Astrocyte (in vitro differentiated cells and primary cell): ENCODE data around the gene C4orf51. TPM values are rescaled to one million over a fixed set of nuclear protein-coding genes. Genes with fewer than 3 reads are reported as not detected.

Experiments used
- DNase-seq: peaks from one replicate; pipeline ENCODE4 v3.0.0-alpha.2; 2010; ENCODE audit warnings: low read depth
- FAIRE-seq: peaks from 2 replicates; lab custom pipeline; 2011; peaks lifted over from hg19 to GRCh38; lab: Jason Lieb, UNC
- H2AFZ ChIP-seq: 2 replicates; pipeline ENCODE4 v1.6.0; 2012; ENCODE audit warnings: low read depth, low read length, inconsistent platforms
- H3K27ac ChIP-seq: 2 replicates; pipeline ENCODE4 v1.5.1; 2011; ENCODE audit warnings: low read depth, low read length, inconsistent platforms
- H3K27me3 ChIP-seq: 2 replicates; pipeline ENCODE4 v1.6.0; 2011; ENCODE audit warnings: low read length, inconsistent platforms; ENCODE audit not compliant: insufficient read depth
- H3K36me3 ChIP-seq: 2 replicates; pipeline ENCODE4 v1.5.1; 2011; ENCODE audit warnings: low read length, inconsistent platforms; ENCODE audit not compliant: insufficient read depth
- H3K4me1 ChIP-seq: 2 replicates; pipeline ENCODE4 v1.5.1; 2011; ENCODE audit warnings: low read length, inconsistent platforms; ENCODE audit not compliant: insufficient read depth
- H3K4me2 ChIP-seq: 2 replicates; pipeline ENCODE4 v1.6.0; 2012; ENCODE audit warnings: low read length, inconsistent platforms
- H3K4me3 ChIP-seq: 2 replicates; pipeline ENCODE4 v1.5.1; 2011; ENCODE audit warnings: low read depth, mild to moderate bottlenecking, low read length, inconsistent platforms; ENCODE audit not compliant: insufficient read depth
- H3K79me2 ChIP-seq: 2 replicates; pipeline ENCODE4 v1.6.0; 2012; ENCODE audit warnings: mild to moderate bottlenecking, low read length, inconsistent platforms; ENCODE audit not compliant: insufficient read depth
- H3K9ac ChIP-seq: 2 replicates; pipeline ENCODE4 v1.6.0; 2012; ENCODE audit warnings: mild to moderate bottlenecking, low read length, inconsistent platforms
- H3K9me3 ChIP-seq: 2 replicates; pipeline ENCODE4 v1.5.1; 2012; ENCODE audit warnings: low read depth, mild to moderate bottlenecking, low read length, inconsistent platforms; ENCODE audit not compliant: insufficient read depth
- H4K20me1 ChIP-seq: 2 replicates; pipeline ENCODE4 v1.6.0; 2012; ENCODE audit warnings: low read length, inconsistent platforms; ENCODE audit not compliant: insufficient read depth
- H3K27ac Mint-ChIP-seq: one replicate; pipeline ENCODE4 v1.8.0; 2021; ENCODE audit warnings: mild to moderate bottlenecking, mixed read lengths; ENCODE audit not compliant: unreplicated experiment
- H3K27me3 Mint-ChIP-seq: one replicate; pipeline ENCODE4 v1.8.0; 2021; ENCODE audit warnings: low read depth, mixed read lengths; ENCODE audit not compliant: unreplicated experiment
- H3K36me3 Mint-ChIP-seq: one replicate; pipeline ENCODE4 v1.8.0; 2021; ENCODE audit warnings: low read depth, mixed read lengths; ENCODE audit not compliant: unreplicated experiment
- H3K4me1 Mint-ChIP-seq: one replicate; pipeline ENCODE4 v1.8.0; 2021; ENCODE audit warnings: low read depth, mixed read lengths; ENCODE audit not compliant: unreplicated experiment
- H3K4me3 Mint-ChIP-seq: one replicate; pipeline ENCODE4 v1.8.0; 2021; ENCODE audit warnings: mild to moderate bottlenecking, moderate library complexity, mixed read lengths; ENCODE audit not compliant: unreplicated experiment
- H3K9me3 Mint-ChIP-seq: one replicate; pipeline ENCODE4 v1.8.0; 2021; ENCODE audit warnings: mild to moderate bottlenecking, mixed read lengths; ENCODE audit not compliant: unreplicated experiment
- CTCF ChIP-seq: IDR thresholded peaks from 2 replicates; pipeline ENCODE4 v1.5.1; 2011; ENCODE audit warnings: low read depth, mild to moderate bottlenecking, inconsistent platforms, low read length, moderate library complexity; ENCODE audit not compliant: insufficient read depth
- EZH2 ChIP-seq: IDR thresholded peaks from 2 replicates; pipeline ENCODE4 v1.6.1; 2012; ENCODE audit warnings: mild to moderate bottlenecking, low read length, inconsistent platforms; ENCODE audit not compliant: insufficient read depth
- total RNA-seq: library from RNA; stranded (reverse); gene quantifications from 2 replicates; pipeline ENCODE4 v1.2.1, GENCODE V29; 2021

C4orf51 gene
- total RNA-seq, 1 donor from 2014 or later: not detected

DNA sequence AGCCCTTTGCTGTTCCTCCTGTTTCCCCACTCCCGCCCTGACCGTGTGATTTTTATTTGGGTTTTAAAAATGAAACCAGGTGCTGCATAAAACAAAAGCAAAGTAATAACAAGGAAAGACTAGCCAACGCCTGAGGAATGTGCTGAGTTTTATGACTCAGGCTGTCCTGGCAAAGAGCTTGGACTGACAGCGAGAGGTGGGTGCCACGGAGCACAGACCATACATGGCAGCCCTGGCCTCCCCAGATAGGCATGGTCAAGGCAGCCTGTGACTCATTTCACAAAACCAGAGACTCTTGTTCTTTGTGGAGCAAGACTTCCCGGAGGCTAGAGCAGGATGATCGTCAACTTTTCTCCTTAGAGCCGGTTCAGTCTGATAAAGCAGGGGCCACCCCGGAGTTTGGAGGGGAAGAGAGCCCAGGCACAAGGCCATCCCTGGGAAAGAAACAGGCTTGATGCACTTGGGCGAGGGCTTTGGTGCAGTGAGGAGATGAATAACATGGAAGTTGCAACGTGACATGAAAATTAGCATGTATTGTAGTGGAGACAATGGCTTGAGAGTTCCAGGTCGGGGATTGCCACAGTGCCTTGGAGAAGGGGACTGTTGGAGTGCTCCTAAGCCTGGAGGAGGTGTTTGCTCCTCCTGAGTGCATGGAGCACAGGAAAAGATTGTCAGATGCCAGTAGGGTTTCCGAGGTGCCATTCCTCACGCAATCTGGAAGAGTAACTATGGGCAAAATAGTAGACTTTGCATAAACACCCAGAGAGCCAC is 54.8 kb downstream of the C4orf51 start:
- no peaks in the 10 kb centered on the region for H3K9me3 Mint-ChIP-seq
- H2AFZ ChIP-seq: no peak overlapping the region
- no peaks in the 10 kb centered on the region for H3K27me3 ChIP-seq
- peak overlapping the region; percentile 27 for H3K4me3 Mint-ChIP-seq
- peak overlapping the region; percentile 100 for H3K27ac Mint-ChIP-seq
- H3K9ac ChIP-seq: peak overlapping the region; percentile 92
- peak overlapping the region; percentile 46 for H3K4me3 ChIP-seq
- no peaks in the 10 kb centered on the region for H3K36me3 Mint-ChIP-seq
- H3K9me3 ChIP-seq: no peaks in the 10 kb centered on the region
- H3K36me3 ChIP-seq: no peaks in the 10 kb centered on the region
- peaks cover 31% of the 10 kb centered on the region for H3K4me1 ChIP-seq
- no peaks in the 10 kb centered on the region for H4K20me1 ChIP-seq
- no peaks in the 10 kb centered on the region for H3K79me2 ChIP-seq
- peak overlapping the region; percentile 87 for H3K4me2 ChIP-seq
- peak overlapping the region; percentile 100 for H3K27ac ChIP-seq
- peak; percentile 99 for DNase-seq
- H3K27me3 Mint-ChIP-seq: no peaks in the 10 kb centered on the region
- TF ChIP-seq EZH2 (no peak), CTCF (no peak)
- peaks cover 47% of the 10 kb centered on the region for H3K4me1 Mint-ChIP-seq
- no peak for FAIRE-seq

- Histone ChIP-seq H3K9ac (peak overlapping the region; percentile 92), H3K9me3 (no peaks in the 10 kb centered on the region), H3K4me1 (peaks cover 31% of the 10 kb centered on the region), H3K36me3 (no peaks in the 10 kb centered on the region), H4K20me1 (no peaks in the 10 kb centered on the region), H3K79me2 (no peaks in the 10 kb centered on the region), H3K27ac (peak overlapping the region; percentile 100), H2AFZ (no peak overlapping the region), H3K4me3 (peak overlapping the region; percentile 46), H3K4me2 (peak overlapping the region; percentile 87), H3K27me3 (no peaks in the 10 kb centered on the region)
- Mint-ChIP-seq H3K36me3 (peaks cover under 1% of the 10 kb centered on the region), H3K27ac (peak overlapping the region; percentile 100), H3K27me3 (no peaks in the 10 kb centered on the region), H3K9me3 (no peaks in the 10 kb centered on the region), H3K4me1 (peaks cover 47% of the 10 kb centered on the region), H3K4me3 (peak overlapping the region; percentile 4)
- FAIRE-seq (peak; percentile 98), DNase-seq (peak; percentile 98)
- TF ChIP-seq CTCF (no peak), EZH2 (no peak)
These were observed 55.4 kb downstream of the C4orf51 start for GRCh38 chr4:145735347-145735675.

DNA sequence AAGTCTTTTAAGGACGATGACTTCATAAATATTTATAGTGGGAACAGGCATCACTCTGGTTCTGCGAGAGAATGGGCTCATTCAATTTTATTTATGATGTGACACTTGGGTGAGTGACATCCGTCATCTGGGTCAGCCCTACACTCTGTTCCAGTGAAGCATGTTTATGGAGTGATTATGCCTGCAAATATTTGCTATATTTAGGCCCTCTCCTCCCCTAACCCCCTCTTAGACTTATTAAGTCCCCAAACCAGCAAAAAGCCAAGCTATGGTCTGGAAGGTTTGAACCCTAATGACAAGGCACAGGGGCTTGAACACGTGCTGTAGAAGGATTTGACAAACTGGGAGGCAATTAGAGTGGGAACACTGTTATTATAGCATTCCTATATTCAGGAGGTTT is 55.9 kb downstream of the C4orf51 start:
- Histone ChIP-seq H3K27ac (peak overlapping the region; percentile 100), H3K9ac (peak overlapping the region; percentile 92)

More for the DNA sequence above, 55.9 kb downstream of the C4orf51 start:
- no peaks in the 10 kb centered on the region for H3K9me3 ChIP-seq
- H3K4me2 ChIP-seq: peak overlapping the region; percentile 87
- H3K4me3 Mint-ChIP-seq: peak overlapping the region; percentile 4
- H3K27me3 Mint-ChIP-seq: no peaks in the 10 kb centered on the region
- H3K4me1 Mint-ChIP-seq: peaks cover 45% of the 10 kb centered on the region
- no peak overlapping the region for H3K4me3 ChIP-seq
- H4K20me1 ChIP-seq: no peaks in the 10 kb centered on the region
- H3K36me3 ChIP-seq: no peaks in the 10 kb centered on the region
- peak; percentile 59 for FAIRE-seq
- no peaks in the 10 kb centered on the region for H3K79me2 ChIP-seq
- peaks cover 31% of the 10 kb centered on the region for H3K4me1 ChIP-seq
- H3K27me3 ChIP-seq: no peaks in the 10 kb centered on the region
- TF ChIP-seq EZH2 (no peak), CTCF (no peak)
- peaks cover 2% of the 10 kb centered on the region for H3K36me3 Mint-ChIP-seq
- peak overlapping the region; percentile 100 for H3K27ac Mint-ChIP-seq
- no peaks in the 10 kb centered on the region for H3K9me3 Mint-ChIP-seq
- H2AFZ ChIP-seq: no peak overlapping the region
- peak; percentile 5 for DNase-seq
